Pancreas (tissue), 10 donors: Measurements from ENCODE around the gene HMMR. TPM values are rescaled to one million over a fixed set of nuclear protein-coding genes. Genes with fewer than 3 reads are reported as not detected.

ENCODE experiments used
- ATAC-seq, 4 donors: fragments of 200-7000 bp; cut with Tn5 transposase; one replicate each; pipeline versions ENCODE4 v1.8.0 to v1.9.1; 2020; ENCODE audit warnings: mild to moderate bottlenecking in 4 of 4, moderate library complexity in 4 of 4
- DNase-seq, 6 donors: peaks; one replicate each; pipeline ENCODE4 v3.0.0-alpha.2; 2020
- FAIRE-seq: peaks from 2 replicates; lab custom pipeline; 2012; peaks lifted over from hg19 to GRCh38; lab: Jason Lieb, UNC
- H3K27ac ChIP-seq, 4 donors: fragments of 200-600 bp; sonication (generic); 1 replicate in 3 of 4; 2 replicates in 1 of 4; pipeline versions ENCODE4 v1.5.0 to v1.8.0; 2020
- H3K27me3 ChIP-seq, 4 donors: fragments of 200-600 bp; one replicate each; pipeline ENCODE4 v1.8.0; 2021
- H3K36me3 ChIP-seq, 3 donors: fragments of 200-600 bp; sonication (generic) in 1 of 3; one replicate each; pipeline versions ENCODE4 v1.5.0 to v1.8.0; 2020 to 2021
- H3K4me1 ChIP-seq, 3 donors: fragments of 200-600 bp; one replicate each; pipeline ENCODE4 v1.8.0; 2021
- H3K4me3 ChIP-seq, 4 donors: fragments of 200-600 bp; sonication (generic) in 2 of 4; one replicate each; pipeline versions ENCODE4 v1.5.0 to v1.8.0; 2020 to 2021
- H3K9me3 ChIP-seq, 4 donors: fragments of 200-600 bp; one replicate each; pipeline ENCODE4 v1.8.0; 2021
- CTCF ChIP-seq, 4 donors: fragments of 200-600 bp; sonication (generic) in 3 of 4; IDR thresholded peaks; one replicate each; pipeline versions ENCODE4 v1.5.0 to v1.8.0; 2021; ENCODE audit warnings: antibody characterized with exemption in 4 of 4
- WGBS, 2 donors: extraction: QIAGEN DNeasy Blood & Tissue Kit; methylation state at CpG; one replicate each; pipeline ENCODE4 v1.1.7; 2013; 5-methylcytosine and 5-hydroxymethylcytosine counted together
- intact Hi-C, 3 donors: fragments of 100-400 bp; cut with DNase I; formaldehyde crosslinking; loops; one replicate each; pipeline versions ENCODE4 v1.11.1 to v1.14.2; 2022
- polyA plus RNA-seq, 2 donors: library from polyadenylated mRNA; stranded (reverse); fragments of 200-250 nt; gene quantifications; one replicate each; pipeline ENCODE4 v1.2.3, GENCODE V29; 2013
- total RNA-seq, 6 donors: library from RNA; stranded (reverse); fragmentation: NEBNext Ultra II Directional in 4 of 6; extraction: Animal tissue kit (Norgen Biotek cat#: 25700) in 4 of 6; gene quantifications; one replicate each; pipeline versions ENCODE4 v1.2.1 to v1.2.4, GENCODE V29; 2021 to 2023
- donor health status: healthy with polysubstance abuse.
- donor health status: DM: no; HTN: no; CAD: no; lungs with moderate emphysema.
- donor health status: DM: no; HTN: no; CAD: no.
- donor health status: control.
- donor health status: control.
- donor health status: Bipolar disorder and iron deficiency.
- donor health status: DM: yes; HTN: yes; CAD: no.
- donor health status: DM: no; HTN: no; CAD: no.
- donor health status: DM: no; HTN: no; CAD: no.
- donor health status: DM: yes; HTN: yes; CAD: no.

Gene HMMR
- total and polyA plus RNA-seq, 8 donors = 0.07 to 0.84 (median 0.26) TPM; not detected in 1

GRCh38 chr5:163496286-163496685, 35.9 kb downstream of the HMMR start:
- Histone ChIP-seq H3K27me3 (no peaks in the 10 kb centered on the region), H3K4me1 (no peaks in the 10 kb centered on the region), H3K4me3 (no peak overlapping the region), H3K27ac (no peak overlapping the region), H3K36me3 (no peaks in the 10 kb centered on the region), H3K9me3 (no peaks in the 10 kb centered on the region)
- no peak for FAIRE-seq
- intact Hi-C loops = no loop called here
- no peak for ATAC-seq
- WGBS, 2 donors = 95 to 97% methylated on average over 1 of the region's 1 CpG
- DNase-seq = no peak
- no peak for TF ChIP-seq CTCF (IDR thresholded peaks at IDR 0.05)

- no peaks in the 10 kb centered on the region for H3K9me3 ChIP-seq
- no peak for TF ChIP-seq CTCF (IDR thresholded peaks at IDR 0.05)
These were observed 36.9 kb downstream of the HMMR start for GRCh38 chr5:163497315-163497714.

GRCh38 chr5:163498886-163499285, 38.5 kb downstream of the HMMR start:
- DNase-seq = no peak
- Histone ChIP-seq H3K27ac (no peak overlapping the region), H3K4me1 (no peaks in the 10 kb centered on the region), H3K36me3 (no peaks in the 10 kb centered on the region), H3K4me3 (no peak overlapping the region), H3K27me3 (no peaks in the 10 kb centered on the region), H3K9me3 (no peaks in the 10 kb centered on the region)
- no peak for FAIRE-seq
- TF ChIP-seq CTCF (IDR thresholded peaks at IDR 0.05) = no peak
- intact Hi-C loops = no loop called here
- ATAC-seq = no peak
- 83 to 97% methylated on average over 1 of the region's 1 CpG for WGBS, 2 donors

More at GRCh38 chr5:163497315-163497714, 36.9 kb downstream of the HMMR start:
- no peaks in the 10 kb centered on the region for H3K36me3 ChIP-seq
- no peak overlapping the region for H3K27ac ChIP-seq
- intact Hi-C loops = no loop called here
- FAIRE-seq = no peak
- H3K27me3 ChIP-seq = no peaks in the 10 kb centered on the region
- 64% methylated on average over 3 of the region's 3 CpGs for WGBS, 2 donors
- ATAC-seq = no peak
- no peak for DNase-seq
- no peak overlapping the region for H3K4me3 ChIP-seq
- H3K4me1 ChIP-seq = no peaks in the 10 kb centered on the region

- peak overlapping the region; percentile 93 to 98 (median 96) for H3K27ac ChIP-seq
- H3K36me3 ChIP-seq = no peaks in the 10 kb centered on the region
- peaks cover 0 to 9% (median 6%) of the 10 kb centered on the region in 3 donors for H3K4me1 ChIP-seq
- H3K4me3 ChIP-seq = peak overlapping the region in 3 of 4 donors; percentile 59 to 73 (median 64)
- H3K27me3 ChIP-seq = no peaks in the 10 kb centered on the region
- no peak for ATAC-seq
- no peaks in the 10 kb centered on the region for H3K9me3 ChIP-seq
- no peak for FAIRE-seq
- intact Hi-C loops = no loop called here
- 71 to 74% methylated on average over 8 of the region's 8 CpGs for WGBS, 2 donors
- TF ChIP-seq CTCF (IDR thresholded peaks at IDR 0.05) = no peak
- DNase-seq = no peak
These were observed 42.1 kb downstream of the HMMR start for GRCh38 chr5:163502521-163502920.
